Testis (tissue), 2 donors: ENCODE data around the gene VN1R5.

Source experiments
- CTCF ChIP-seq, 3 experiments: fragments of 450-650 bp in 2 of 3; fragments of 200-600 bp in 1 of 3; sonication (generic) in 1 of 3; IDR thresholded peaks; one replicate each; pipeline ENCODE4 v1.5.1; 2016 to 2019; ENCODE audit warnings: antibody characterized with exemption in 3 of 3, mild to moderate bottlenecking in 2 of 3, moderate library complexity in 1 of 3
- POLR2A ChIP-seq: fragments of 450-650 bp; IDR thresholded peaks from one replicate; pipeline ENCODE4 v1.6.1; 2017; ENCODE audit warnings: antibody characterized with exemption, mild to moderate bottlenecking, moderate library complexity

- TF ChIP-seq POLR2A, result no peak
- TF ChIP-seq CTCF (IDR thresholded peaks at IDR 0.05), result no peak
Observed at GRCh38 chr1:247241691-247242090, 14.2 kb upstream of the VN1R5 start.
